NCI-H345 treated with DMSO at 0.1 percent for 48 hours (cell line): ENCODE measurements around the gene FHIT.

Experiments used
- DNase-seq: peaks from one replicate; lab custom pipeline; 2025; ENCODE audit not compliant: unreplicated experiment; lab: John Stamatoyannopoulos, UW

FHIT gene

GRCh38 chr3:59759298-59760031, 1491.8 kb downstream of the FHIT start:
- no peak for DNase-seq

DNA sequence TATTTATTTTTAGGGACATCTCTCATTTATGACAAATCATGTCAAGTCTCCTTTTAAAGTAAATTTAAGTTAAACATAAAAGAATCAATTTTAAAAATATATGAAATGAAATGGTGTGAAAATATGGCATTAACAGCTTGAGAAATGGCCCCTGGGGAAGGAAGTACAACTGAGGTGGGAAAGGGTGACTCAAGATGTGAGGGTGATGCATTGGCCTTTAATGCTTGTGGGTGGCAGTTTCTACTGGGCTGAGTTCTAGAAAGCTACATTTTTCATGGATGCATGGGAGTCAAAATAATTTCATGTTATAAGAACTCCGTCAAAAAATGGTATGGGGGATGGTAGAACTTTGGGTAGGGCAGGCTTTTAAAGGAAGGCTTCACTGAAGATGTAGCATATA, 1492.6 kb downstream of the FHIT start:
- DNase-seq: no peak

DNA sequence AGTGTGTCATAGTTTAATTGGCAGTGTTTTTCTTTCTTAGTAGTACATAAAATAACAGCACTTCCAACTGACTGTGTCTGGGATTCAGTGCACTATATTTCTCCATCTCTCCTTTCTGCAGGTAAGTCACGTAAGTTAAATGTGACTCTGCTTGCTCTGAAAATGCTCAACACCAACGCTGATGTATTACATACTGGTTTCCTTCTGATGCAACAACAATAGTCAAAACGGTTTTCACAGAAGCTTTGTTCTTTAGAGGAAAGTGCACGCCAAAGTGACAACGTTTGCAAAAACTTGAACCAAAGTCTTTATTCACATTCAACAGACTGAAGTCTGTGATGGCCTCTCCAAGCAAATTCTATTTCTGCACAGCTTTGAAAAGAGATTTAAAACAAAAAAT, 1494.3 kb downstream of the FHIT start:
- no peak for DNase-seq

DNA sequence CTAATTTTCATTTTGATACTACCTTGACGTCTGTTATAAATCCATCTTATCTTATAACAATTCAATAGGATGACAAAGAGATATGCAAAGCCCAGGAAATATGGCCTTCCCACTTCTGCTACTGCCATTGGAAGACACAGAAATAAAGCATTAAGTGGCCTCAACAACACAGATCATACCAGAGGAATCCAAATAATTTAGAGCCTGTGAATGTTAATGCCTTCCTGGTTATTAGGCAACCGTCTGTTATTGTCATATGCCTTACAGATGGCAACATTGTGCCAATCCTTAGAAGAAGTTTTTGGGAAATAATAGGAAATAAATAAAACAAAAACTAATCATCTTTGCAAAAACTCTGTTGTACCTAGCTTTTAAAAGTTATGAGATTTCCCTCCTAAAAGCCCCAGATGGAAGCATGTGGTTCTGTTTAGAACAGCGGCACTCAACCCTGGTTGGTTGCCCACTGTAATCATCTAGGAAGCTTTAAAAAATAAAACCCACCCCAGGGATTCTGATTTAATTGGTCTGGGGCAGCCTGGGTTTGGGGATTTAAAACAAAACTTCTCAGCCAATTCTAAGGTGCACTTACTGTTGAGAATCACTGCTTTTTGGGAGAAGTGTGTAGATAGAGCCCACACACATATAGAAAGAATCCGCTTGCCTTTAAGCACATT, 1496.7 kb downstream of the FHIT start:
- DNase-seq: no peak

DNA sequence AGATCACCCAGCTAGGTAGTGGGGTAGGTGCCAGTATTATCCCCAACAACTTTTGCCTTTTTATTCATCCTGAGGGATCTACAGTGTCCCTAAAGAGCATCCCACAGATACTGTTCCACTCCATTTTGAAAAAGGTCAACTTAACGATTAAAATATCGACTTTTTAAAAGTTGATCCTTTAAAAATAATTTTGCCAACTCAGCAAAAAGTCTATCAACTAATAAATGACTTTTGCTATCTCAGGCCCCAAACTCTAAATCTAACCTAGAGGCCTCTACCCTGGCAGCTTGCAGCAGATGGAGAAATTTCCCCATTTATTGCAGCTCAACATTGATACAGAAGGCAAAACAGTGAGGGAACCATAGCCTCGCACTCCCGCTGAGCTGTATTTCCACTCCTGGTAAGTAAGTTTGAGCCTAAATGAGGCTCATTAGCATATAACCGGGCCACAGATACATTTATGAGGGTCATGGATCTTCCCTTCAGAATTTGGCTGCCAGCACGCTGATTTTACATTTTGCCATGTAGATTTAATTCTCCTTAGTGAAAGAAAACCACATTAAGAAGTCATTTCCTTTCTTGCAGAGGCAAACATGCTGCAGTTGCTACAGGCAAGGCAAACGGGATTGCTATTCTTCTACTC, 1497.3 kb downstream of the FHIT start:
- no peak for DNase-seq

DNA sequence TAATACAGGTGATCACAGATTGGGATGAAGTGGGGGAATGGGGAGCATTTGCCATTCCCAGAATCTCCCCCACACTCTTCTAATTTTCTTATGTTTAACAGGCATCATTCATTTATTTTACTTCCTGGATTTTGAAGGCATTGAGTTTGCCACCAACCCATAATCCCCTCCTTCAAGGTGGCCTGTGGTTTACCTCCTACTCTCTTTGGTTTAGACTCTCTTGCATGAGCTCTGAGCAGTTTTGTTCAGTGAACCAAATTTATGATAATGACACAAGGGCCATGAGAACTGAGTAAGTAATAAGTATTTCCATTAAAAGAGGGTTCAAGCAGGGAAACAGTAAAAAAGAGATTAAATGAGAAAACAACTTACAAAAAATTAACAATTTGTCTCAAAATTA, 1498.3 kb downstream of the FHIT start:
- DNase-seq: no peak

GRCh38 chr3:59751606-59752005, 1499.6 kb downstream of the FHIT start:
- DNase-seq: no peak

- DNase-seq: no peak
These were observed 1500.9 kb downstream of the FHIT start for GRCh38 chr3:59750391-59750790.

- DNase-seq: no peak
These were observed 1502.0 kb downstream of the FHIT start for GRCh38 chr3:59749291-59749690.

GRCh38 chr3:59746585-59746984, 1504.7 kb downstream of the FHIT start:
- DNase-seq: no peak

GRCh38 chr3:59737241-59737640, 1514.0 kb downstream of the FHIT start:
- DNase-seq: no peak

DNA sequence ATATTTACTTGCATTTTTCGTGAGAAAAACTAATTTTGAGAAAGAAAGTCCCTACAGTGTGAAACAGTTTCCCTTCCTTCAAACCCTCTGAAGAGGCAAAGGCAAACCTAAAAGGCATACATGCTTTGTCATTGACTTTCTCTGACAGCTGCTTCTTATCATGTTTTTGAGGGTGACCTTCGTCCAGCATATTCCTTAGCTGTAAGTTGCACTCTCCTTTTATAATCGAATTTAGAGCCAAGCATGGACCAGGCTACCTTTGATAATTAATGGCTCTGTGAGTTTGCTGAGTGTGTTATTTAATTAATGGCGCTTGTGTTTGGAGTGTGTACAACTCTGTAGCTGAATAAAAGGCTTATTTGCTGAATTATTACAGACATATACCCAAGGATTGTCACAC, 1517.2 kb downstream of the FHIT start:
- no peak for DNase-seq

- no peak for DNase-seq
These were observed 1518.0 kb downstream of the FHIT start for GRCh38 chr3:59733041-59733809.

DNA sequence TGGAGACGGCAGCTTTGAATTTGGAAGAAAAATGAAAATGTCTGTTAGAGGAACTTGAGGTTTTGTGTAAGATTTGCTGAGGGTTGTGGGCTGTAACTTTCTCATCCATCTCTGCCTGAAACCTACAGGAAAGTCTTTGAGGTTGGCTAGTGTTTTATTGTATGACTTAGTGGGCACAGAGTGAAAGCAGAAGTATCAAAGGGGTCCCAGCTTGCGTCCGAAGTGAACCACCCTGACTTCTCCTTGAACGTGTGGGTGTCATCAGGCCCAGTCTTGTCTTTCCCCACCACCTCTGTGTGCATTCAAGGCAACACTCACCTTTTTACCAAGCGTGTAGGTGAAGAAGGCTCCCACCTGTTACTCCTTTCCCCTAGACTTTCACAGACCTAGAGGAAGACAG, 1519.3 kb downstream of the FHIT start:
- DNase-seq: no peak

DNA sequence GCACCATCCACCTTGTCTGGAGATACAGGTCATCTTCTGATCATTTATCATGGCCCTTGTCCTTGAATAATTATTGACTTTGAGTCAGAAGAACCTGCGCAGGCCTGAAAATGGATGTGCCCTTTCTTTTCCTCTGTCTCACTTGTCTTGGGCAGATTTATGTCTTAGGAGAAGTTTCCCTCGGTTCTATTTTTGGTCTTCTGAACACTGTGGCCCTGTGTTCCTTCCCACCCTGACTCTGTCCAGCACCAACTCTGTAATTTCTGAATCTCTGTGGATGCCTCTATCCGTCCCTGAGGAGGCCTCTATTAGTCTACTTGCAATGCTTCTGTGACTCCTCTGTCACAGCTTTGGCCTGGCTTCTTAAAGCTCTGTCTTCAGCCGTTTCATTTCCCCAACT, 1520.7 kb downstream of the FHIT start:
- no peak for DNase-seq

DNA sequence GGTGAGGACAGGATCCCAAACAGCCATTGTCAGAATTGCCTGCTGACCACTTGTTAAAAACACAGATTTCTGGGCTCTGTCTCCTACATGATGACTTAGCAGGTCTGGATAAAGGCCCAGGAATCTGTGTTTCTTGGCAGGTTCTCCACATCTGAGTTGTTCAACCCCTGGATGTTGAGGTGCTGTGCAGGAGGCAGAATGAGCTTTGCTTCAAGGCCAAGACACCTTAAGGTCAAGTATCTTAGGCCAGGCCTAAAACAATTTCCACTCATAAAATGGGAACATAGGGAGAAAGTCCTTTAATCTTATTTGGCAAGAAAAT, 1522.7 kb downstream of the FHIT start:
- no peak for DNase-seq

- DNase-seq: no peak
These were observed 1523.2 kb downstream of the FHIT start for GRCh38 chr3:59727902-59728586.

DNA sequence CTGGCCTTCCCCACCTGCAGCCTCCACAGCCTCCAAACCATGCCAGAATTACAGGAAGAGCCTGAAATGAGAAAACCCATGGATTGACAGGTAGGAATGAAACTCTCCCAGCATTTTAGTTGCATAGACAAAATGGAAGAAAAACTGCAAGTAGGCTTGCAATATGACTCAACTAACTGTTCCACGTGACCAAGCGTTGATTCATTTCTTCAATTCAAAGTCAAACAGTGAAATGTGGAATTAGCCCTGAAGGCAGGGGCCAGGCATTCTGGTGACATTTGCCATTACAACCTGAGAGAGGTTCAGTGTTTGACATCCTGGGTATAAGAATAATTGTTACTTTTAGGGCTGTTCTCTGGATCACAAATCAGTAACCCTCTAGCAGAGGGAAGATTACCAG, 1525.0 kb downstream of the FHIT start:
- no peak for DNase-seq

DNA sequence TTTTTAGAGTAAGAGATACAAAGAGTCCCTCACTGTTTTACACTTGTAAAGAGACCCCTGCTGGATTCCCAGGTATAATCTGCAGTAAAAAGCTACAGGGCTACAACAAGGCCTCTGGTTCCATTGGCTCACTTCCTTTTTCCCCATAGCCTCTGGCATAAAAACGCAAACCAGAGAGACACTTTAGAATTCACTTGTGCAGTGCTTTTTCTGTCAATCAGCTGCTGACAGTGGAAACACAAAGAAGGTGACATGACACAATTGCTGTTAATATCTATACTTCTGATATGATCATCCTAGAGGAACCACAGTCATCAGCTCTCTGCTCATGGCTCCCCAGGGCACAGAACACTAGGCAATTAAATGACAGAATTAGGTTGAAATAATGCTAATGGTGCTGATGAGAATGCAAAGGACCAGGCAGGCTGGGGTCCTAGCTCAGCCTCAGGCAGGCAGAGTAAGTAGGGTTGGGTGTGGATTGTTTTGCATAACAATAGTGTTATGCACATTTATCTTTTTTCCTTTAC, 1533.5 kb downstream of the FHIT start:
- no peak for DNase-seq

GRCh38 chr3:59714066-59714465, 1537.2 kb downstream of the FHIT start:
- DNase-seq: no peak

GRCh38 chr3:59710554-59710953, 1540.7 kb downstream of the FHIT start:
- DNase-seq: no peak
